ENCODE results near the gene LCT.

LCT gene

DNA sequence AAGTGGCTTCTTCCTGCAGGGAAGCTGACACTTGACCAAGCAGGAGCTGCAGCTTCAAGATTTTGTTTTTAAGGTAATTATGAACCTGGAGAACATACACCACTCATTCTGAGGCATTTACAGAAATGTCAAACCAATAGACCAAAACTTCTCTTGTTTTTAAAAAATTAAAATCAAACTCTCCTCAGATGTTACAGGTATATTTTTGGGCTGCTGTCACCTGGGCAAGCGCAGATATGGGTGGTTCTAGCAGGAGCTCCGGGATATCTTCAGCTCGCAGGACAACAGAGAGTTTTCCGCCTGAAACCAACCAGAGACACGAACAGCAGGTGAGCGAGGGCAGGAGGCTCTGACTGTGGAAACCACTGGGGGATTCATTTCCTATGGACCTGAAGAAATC lies 4.1 kb downstream of the LCT start:
- H3K4me3 ChIP-seq (ENCODE audit: low read length): no peak overlapping the region
- TF ChIP-seq, protein P1, sequence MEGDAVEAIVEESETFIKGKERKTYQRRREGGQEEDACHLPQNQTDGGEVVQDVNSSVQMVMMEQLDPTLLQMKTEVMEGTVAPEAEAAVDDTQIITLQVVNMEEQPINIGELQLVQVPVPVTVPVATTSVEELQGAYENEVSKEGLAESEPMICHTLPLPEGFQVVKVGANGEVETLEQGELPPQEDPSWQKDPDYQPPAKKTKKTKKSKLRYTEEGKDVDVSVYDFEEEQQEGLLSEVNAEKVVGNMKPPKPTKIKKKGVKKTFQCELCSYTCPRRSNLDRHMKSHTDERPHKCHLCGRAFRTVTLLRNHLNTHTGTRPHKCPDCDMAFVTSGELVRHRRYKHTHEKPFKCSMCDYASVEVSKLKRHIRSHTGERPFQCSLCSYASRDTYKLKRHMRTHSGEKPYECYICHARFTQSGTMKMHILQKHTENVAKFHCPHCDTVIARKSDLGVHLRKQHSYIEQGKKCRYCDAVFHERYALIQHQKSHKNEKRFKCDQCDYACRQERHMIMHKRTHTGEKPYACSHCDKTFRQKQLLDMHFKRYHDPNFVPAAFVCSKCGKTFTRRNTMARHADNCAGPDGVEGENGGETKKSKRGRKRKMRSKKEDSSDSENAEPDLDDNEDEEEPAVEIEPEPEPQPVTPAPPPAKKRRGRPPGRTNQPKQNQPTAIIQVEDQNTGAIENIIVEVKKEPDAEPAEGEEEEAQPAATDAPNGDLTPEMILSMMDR (conservative IDR thresholded peaks at IDR 0.05; ENCODE audit: low read length): no peak

DNA sequence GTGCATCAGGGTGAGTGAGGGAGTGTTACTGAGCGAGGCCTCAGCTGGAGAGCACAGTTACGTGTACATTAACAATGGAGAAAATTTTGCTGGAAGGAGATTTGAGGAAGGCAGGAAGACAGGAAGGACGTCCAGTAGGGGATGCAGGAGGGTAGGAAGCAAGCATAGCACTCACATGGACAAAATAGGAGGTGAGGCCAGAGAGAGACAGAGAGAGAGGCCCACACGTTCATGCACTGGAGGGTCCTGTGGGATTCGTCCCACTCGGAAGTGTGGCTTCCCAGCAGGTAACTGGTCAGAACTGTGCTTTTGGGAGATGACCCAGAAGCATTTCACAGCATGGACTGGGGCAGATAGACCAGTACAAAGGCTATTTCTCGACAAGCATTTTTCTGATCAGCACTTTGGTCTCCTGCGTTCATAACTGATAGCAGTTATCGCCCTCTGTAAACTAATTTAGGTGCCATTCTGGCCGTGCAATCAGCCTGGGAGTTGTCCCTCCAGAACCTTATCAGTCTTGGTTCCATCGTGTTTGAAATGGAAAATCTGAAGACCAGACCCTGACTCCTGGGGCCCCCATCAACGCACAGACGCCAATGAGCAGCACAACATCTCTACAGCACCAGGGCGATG lies 5.7 kb downstream of the LCT start:
- no peak overlapping the region for H3K4me3 ChIP-seq (ENCODE audit: low read length)
- TF ChIP-seq, protein P1 (conservative IDR thresholded peaks at IDR 0.05; ENCODE audit: low read length): no peak
- DNase-seq (ENCODE audit: low read depth): no peak

More for the DNA sequence above, 4.1 kb downstream of the LCT start:
- DNase-seq (ENCODE audit: low read depth): no peak

DNA sequence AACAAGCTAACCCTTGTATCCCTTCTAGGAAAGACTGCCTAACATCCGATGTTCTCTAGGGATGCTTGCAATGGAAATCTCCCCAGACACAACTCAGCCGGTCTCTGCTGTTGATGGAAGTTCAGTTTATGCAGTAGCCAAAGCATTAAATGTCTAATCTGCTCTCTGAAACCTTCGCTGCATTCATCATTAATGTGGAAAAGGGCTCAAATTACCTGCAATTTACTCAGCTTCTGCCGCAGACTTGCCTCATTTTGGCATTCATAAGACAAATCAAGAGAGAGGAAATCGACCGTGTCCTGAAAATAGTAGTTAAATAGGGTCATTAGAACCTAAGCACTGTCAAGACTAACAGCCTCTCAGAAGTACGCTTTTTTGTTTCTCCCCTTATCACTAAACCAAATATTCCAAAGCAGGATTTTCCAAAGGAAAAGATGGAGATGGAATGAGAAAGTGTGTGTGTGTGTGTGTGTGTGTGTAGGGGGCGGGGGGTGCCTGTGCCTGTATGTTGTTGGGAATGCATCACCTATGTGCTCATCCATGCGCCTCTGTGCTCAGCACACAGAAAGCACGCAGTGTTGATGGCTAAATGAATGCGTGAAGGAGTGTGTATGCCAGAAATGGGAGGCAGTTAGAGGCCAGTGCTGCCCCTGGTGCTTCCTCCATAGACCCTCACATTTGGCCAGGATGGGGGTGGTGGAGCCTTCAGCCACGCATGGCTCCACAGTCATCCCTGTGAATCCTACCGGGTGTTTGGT lies 7.4 kb downstream of the LCT start:
- H3K4me3 ChIP-seq (ENCODE audit: low read length): no peak overlapping the region
- TF ChIP-seq, protein P1 (conservative IDR thresholded peaks at IDR 0.05; ENCODE audit: low read length): no peak
- no peak for DNase-seq (ENCODE audit: low read depth)

DNA sequence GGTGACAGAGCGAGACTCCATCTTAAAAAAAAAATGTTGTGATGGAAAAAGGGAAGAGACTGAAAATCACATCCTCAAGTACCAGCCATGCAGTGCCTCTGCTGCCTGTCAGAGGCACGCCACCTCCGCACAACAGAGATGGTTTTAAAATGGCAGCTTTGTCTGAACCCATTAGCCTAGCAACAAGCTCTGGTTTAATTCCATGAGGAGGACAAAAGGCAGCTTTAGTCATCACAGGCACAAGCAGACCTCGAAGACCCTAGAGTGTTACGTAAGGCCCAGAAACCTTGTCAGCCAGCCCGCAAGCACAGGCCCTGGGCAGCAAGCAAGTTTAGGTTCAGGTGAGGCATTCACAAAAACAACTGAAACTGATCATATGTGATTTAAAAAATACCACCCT lies 10.4 kb downstream of the LCT start:
- no peak overlapping the region for H3K4me3 ChIP-seq (ENCODE audit: low read length)
- TF ChIP-seq, protein P1 (conservative IDR thresholded peaks at IDR 0.05; ENCODE audit: low read length): no peak
- no peak for DNase-seq (ENCODE audit: low read depth)

DNA sequence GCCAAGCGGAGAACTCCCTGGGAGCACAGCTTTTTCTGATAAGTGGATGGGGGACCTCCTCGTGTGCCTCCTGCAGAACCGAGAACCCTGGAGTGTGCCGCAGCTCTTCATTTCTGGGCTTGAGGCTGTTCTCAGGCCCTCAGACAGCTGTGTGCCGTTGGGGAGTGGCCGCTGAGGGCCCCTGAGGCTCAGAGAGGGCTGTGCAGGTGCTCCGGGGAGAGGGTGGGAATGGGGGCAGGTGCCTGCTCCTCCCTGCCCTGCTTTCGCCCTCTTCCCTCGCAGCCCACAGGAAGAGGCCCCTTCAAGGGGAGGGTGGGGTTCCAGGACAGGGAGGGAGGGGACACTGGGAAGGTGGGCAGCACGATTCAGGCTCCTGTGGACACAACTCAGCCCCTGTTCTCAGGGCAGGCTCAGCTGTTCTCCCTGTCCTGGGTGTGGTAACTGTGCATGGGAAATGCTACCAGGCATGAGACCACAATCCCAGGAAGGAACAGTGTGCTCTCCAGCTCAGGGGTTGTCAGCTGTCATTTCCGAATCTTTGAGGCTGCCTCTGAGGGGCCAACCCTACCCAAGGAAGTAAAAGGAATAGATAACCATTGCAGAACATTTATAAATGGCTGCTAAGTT lies 11.3 kb downstream of the LCT start:
- no peak overlapping the region for H3K4me3 ChIP-seq (ENCODE audit: low read length)
- DNase-seq (ENCODE audit: low read depth): no peak
- TF ChIP-seq, protein P1 (conservative IDR thresholded peaks at IDR 0.05; ENCODE audit: low read length): no peak

DNA sequence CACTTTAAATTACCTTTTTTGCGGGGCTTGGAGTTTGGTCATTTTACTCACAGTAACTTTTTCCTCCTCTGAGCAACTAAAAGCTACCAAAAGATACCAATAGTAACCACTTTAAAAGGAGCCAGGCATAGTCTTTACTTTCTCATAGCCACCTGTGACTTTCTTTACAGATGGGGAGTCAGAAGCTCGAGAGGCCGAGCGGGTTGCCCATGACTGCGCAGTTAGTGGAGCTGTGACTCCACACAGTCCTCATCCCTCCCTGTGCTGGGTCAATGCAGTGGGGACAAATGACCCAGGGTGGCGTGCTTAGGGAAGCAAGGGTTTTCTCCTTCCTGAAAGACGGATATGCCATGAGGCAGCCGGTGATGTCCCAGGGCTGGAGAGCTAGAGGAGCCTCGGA lies 11.9 kb downstream of the LCT start:
- TF ChIP-seq, protein P1 (conservative IDR thresholded peaks at IDR 0.05; ENCODE audit: low read length): no peak
- DNase-seq (ENCODE audit: low read depth): no peak
- no peak overlapping the region for H3K4me3 ChIP-seq (ENCODE audit: low read length)
